ENCODE data around the gene JMY. TPM values are rescaled to one million over a fixed set of nuclear protein-coding genes. Genes with fewer than 3 reads are reported as not detected.

Gene JMY, protein sequence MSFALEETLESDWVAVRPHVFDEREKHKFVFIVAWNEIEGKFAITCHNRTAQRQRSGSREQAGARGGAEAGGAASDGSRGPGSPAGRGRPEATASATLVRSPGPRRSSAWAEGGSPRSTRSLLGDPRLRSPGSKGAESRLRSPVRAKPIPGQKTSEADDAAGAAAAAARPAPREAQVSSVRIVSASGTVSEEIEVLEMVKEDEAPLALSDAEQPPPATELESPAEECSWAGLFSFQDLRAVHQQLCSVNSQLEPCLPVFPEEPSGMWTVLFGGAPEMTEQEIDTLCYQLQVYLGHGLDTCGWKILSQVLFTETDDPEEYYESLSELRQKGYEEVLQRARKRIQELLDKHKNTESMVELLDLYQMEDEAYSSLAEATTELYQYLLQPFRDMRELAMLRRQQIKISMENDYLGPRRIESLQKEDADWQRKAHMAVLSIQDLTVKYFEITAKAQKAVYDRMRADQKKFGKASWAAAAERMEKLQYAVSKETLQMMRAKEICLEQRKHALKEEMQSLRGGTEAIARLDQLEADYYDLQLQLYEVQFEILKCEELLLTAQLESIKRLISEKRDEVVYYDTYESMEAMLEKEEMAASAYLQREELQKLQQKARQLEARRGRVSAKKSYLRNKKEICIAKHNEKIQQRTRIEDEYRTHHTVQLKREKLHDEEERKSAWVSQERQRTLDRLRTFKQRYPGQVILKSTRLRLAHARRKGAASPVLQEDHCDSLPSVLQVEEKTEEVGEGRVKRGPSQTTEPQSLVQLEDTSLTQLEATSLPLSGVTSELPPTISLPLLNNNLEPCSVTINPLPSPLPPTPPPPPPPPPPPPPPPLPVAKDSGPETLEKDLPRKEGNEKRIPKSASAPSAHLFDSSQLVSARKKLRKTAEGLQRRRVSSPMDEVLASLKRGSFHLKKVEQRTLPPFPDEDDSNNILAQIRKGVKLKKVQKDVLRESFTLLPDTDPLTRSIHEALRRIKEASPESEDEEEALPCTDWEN
- total RNA-seq (10 to 100 TPM; 26.6 to 31.6 TPM), polyA plus RNA-seq (ENCODE audit: insufficient read depth, low read depth, low replicate concordance) (13.6 TPM)
- long read RNA-seq, donor 1, partial matches to known transcripts = 60 of 65 reads
- long read RNA-seq, donor 1, other reads (novel, unspliced or antisense) = 5 of 65 reads
- long read RNA-seq, donor 2, full-length matches to known transcripts = 1 of 52 reads
- long read RNA-seq, donor 2, partial matches to known transcripts = 43 of 52 reads
- long read RNA-seq, donor 2, other reads (novel, unspliced or antisense) = 8 of 52 reads

DNA sequence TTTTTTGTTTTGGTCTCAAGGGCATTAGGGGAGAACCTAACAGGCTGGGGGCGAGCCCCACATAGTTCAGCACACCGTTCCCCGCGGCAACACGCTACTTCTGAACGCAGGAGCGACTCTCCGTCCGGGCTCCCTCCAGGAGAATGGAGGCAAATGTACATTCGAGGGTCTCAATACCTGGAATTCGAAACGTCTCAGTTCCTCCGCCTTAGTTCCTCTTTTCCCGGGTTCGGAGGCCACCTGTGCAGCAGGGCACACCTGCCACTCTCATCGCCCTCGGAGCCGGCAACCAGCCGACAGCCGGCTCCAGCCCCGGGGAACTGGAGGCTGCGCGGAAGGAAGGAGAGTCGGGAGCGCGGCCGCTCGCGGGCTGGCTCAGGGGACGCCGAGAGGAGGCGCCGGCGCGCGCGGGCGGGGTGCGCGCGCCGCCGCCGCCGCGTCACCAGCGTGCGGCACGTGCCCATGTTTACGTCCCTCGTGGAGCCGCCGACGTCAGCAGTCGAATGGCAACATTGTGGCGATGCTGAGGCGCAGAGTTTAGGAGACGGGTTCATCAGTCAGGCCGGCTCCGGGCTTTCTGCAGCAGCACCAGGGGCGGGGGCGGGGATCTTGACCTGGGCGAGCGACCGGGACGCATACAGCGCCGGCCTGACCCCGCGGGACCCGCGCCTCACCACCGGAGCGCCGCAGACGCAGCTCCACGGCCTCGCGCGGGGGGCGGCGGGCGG lies at the start of gene JMY:
Gene JMY (plus strand): TSS at position 498 of the 728 bp plus-strand sequence. CDS start 520 bp downstream, outside the sequence.
- TF ChIP-seq, protein P1, sequence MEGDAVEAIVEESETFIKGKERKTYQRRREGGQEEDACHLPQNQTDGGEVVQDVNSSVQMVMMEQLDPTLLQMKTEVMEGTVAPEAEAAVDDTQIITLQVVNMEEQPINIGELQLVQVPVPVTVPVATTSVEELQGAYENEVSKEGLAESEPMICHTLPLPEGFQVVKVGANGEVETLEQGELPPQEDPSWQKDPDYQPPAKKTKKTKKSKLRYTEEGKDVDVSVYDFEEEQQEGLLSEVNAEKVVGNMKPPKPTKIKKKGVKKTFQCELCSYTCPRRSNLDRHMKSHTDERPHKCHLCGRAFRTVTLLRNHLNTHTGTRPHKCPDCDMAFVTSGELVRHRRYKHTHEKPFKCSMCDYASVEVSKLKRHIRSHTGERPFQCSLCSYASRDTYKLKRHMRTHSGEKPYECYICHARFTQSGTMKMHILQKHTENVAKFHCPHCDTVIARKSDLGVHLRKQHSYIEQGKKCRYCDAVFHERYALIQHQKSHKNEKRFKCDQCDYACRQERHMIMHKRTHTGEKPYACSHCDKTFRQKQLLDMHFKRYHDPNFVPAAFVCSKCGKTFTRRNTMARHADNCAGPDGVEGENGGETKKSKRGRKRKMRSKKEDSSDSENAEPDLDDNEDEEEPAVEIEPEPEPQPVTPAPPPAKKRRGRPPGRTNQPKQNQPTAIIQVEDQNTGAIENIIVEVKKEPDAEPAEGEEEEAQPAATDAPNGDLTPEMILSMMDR (IDR thresholded peaks at IDR 0.05) = peak in 1 of 3 experiments; percentile 8
- peak; percentile 71 for TF ChIP-seq POLR2A (IDR thresholded peaks at IDR 0.05)
- intact Hi-C loops (cut with DNase I; ENCODE audit: low total_unique reads) = no loop called here
- 1 to 3% methylated on average over 12 to 27 of the region's 83 CpGs for WGBS, 2 donors

GRCh38 chr5:79186455-79186854 lies 49.5 kb upstream of the JMY start:
- no peaks in the 10 kb centered on the region for H3K4me1 ChIP-seq
- H3K9me3 ChIP-seq = no peaks in the 10 kb centered on the region
- intact Hi-C loops (cut with DNase I; ENCODE audit: low total_unique reads) = no loop called here
- no peak overlapping the region for H3K4me3 ChIP-seq
- H3K27me3 ChIP-seq = no peaks in the 10 kb centered on the region
- TF ChIP-seq POLR2A (IDR thresholded peaks at IDR 0.05) = no peak
- TF ChIP-seq, protein P1 (IDR thresholded peaks at IDR 0.05) = no peak
- no peaks in the 10 kb centered on the region for H3K36me3 ChIP-seq (ENCODE audit: low read depth, missing control alignments)
- H3K27ac ChIP-seq = no peak overlapping the region
- no peak for DNase-seq
- WGBS, 2 donors = 67 to 68% methylated on average over 1 of the region's 1 CpG

More for the DNA sequence above, at the start of gene JMY:
- Histone ChIP-seq H3K36me3 (ENCODE audit: low read depth, missing control alignments) (no peaks in the 10 kb centered on the region), H3K4me1 (peaks cover 7% of the 10 kb centered on the region), H3K9me3 (no peaks in the 10 kb centered on the region), H3K27me3 (no peaks in the 10 kb centered on the region), H3K4me3 (peak within 1 kb of the TSS; percentile 93 to 96), H3K27ac (peak within 1 kb of the TSS; percentile 98 to 99)
- peak; percentile 98 for DNase-seq

GRCh38 chr5:79189439-79190234 lies 46.3 kb upstream of the JMY start:
- Histone ChIP-seq H3K4me1 (no peaks in the 10 kb centered on the region), H3K9me3 (no peaks in the 10 kb centered on the region), H3K27me3 (no peaks in the 10 kb centered on the region), H3K36me3 (ENCODE audit: low read depth, missing control alignments) (no peaks in the 10 kb centered on the region), H3K27ac (no peak overlapping the region), H3K4me3 (no peak overlapping the region)
- 76 to 77% methylated on average over 8 of the region's 8 CpGs for WGBS, 2 donors
- intact Hi-C loops (cut with DNase I; ENCODE audit: low total_unique reads) = no loop called here
- no peak for TF ChIP-seq POLR2A (IDR thresholded peaks at IDR 0.05)
- TF ChIP-seq, protein P1 (IDR thresholded peaks at IDR 0.05) = no peak
- DNase-seq = no peak

DNA sequence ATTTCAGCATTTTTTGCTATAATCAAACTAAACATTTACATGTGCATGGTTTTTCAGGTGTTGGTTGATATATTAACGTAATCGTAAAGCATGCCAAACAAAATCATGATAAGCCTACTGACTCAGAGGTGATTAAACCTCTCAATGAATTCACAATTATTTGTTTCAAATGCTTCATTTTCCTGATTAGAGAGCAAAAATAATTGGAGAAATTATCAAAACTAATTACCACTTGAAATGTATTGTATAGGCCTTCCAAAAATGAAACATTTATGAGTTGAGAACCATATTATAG lies 45.7 kb upstream of the JMY start:
- no peaks in the 10 kb centered on the region for H3K27me3 ChIP-seq
- TF ChIP-seq POLR2A (IDR thresholded peaks at IDR 0.05) = no peak
- TF ChIP-seq, protein P1 (IDR thresholded peaks at IDR 0.05) = no peak
- H3K4me1 ChIP-seq = no peaks in the 10 kb centered on the region
- no peaks in the 10 kb centered on the region for H3K36me3 ChIP-seq (ENCODE audit: low read depth, missing control alignments)
- H3K27ac ChIP-seq = no peak overlapping the region
- no peak overlapping the region for H3K4me3 ChIP-seq
- no peak for DNase-seq
- WGBS, 2 donors = 98 to 99% methylated on average over 2 of the region's 2 CpGs
- intact Hi-C loops (cut with DNase I; ENCODE audit: low total_unique reads) = no loop called here
- no peaks in the 10 kb centered on the region for H3K9me3 ChIP-seq
